CD14-positive monocyte (primary cell): Measurements from ENCODE around the gene CCDC77. TPM values are rescaled to one million over a fixed set of nuclear protein-coding genes. Genes with fewer than 3 reads are reported as not detected.
"Not testable (repeated sequence)": the region's sequence is repeated elsewhere in the genome, so short reads cannot be mapped to it uniquely, and the experiment has no call there.

ENCODE experiments used
- DNase-seq, 3 donors: peaks; one replicate each; pipeline ENCODE4 v3.0.0-alpha.2; 2011 to 2022
- H2AFZ ChIP-seq: 2 replicates; pipeline ENCODE4 v1.6.0; 2012; ENCODE audit warnings: mild to moderate bottlenecking, low read depth, low read length, inconsistent platforms; ENCODE audit not compliant: insufficient read depth, poor library complexity, severe bottlenecking
- H3K27ac ChIP-seq, 2 donors: 1 replicate in 1 of 2; 2 replicates in 1 of 2; pipeline ENCODE4 v1.5.1; 2012 to 2013; ENCODE audit warnings: low read length in 2 of 2, control low read depth in 1 of 2, inconsistent platforms in 1 of 2, low read depth in 1 of 2, mild to moderate bottlenecking in 1 of 2
- H3K27me3 ChIP-seq, 2 donors: one replicate each; pipeline versions ENCODE4 v1.6.0 to v1.6.1; 2011 to 2013; ENCODE audit warnings: low read length in 2 of 2; ENCODE audit not compliant: control insufficient read depth in 2 of 2, insufficient read depth in 2 of 2
- H3K36me3 ChIP-seq, 2 donors: replicated peaks in 1 of 2; 1 replicate in 1 of 2; 2 replicates in 1 of 2; pipeline versions ENCODE4 v1.5.1 to v1.6.1; 2012 to 2013; ENCODE audit warnings: low read length in 2 of 2, control low read depth in 1 of 2, inconsistent platforms in 1 of 2, mild to moderate bottlenecking in 1 of 2; ENCODE audit not compliant: insufficient read depth in 2 of 2, control insufficient read depth in 1 of 2
- H3K4me1 ChIP-seq, 2 donors: 1 replicate in 1 of 2; 2 replicates in 1 of 2; pipeline versions ENCODE4 v1.5.1 to v1.6.1; 2012 to 2013; ENCODE audit warnings: low read length in 2 of 2, control low read depth in 1 of 2, inconsistent platforms in 1 of 2, mild to moderate bottlenecking in 1 of 2, moderate library complexity in 1 of 2; ENCODE audit not compliant: insufficient read depth in 2 of 2, control insufficient read depth in 1 of 2
- H3K4me2 ChIP-seq: replicated peaks from 2 replicates; pipeline ENCODE3; 2012; ENCODE audit warnings: low read length, moderate library complexity, mild to moderate bottlenecking; ENCODE audit not compliant: poor library complexity, severe bottlenecking; ENCODE audit errors: extremely low read depth
- H3K4me3 ChIP-seq, 3 experiments: fragments of 200-600 bp in 1 of 3; sonication (generic) in 1 of 3; replicated peaks in 1 of 3; 1 replicate in 2 of 3; 2 replicates in 1 of 3; pipeline ENCODE4 v1.5.1; 2011 to 2013; ENCODE audit warnings: low read length in 3 of 3, mild to moderate bottlenecking in 3 of 3, control low read depth in 2 of 3, low read depth in 2 of 3, inconsistent platforms in 1 of 3, moderate library complexity in 1 of 3
- H3K79me2 ChIP-seq: 2 replicates; pipeline ENCODE4 v1.6.0; 2012; ENCODE audit warnings: mild to moderate bottlenecking, control low read depth, inconsistent platforms, low read length, moderate library complexity; ENCODE audit not compliant: insufficient read depth
- H3K9ac ChIP-seq: 2 replicates; pipeline ENCODE4 v1.6.0; 2017; ENCODE audit warnings: low read length, mild to moderate bottlenecking; ENCODE audit not compliant: insufficient read depth, poor library complexity, severe bottlenecking
- H3K9me3 ChIP-seq, 2 donors: replicated peaks in 1 of 2; 1 replicate in 1 of 2; 2 replicates in 1 of 2; pipeline versions ENCODE4 v1.5.1 to v1.6.1; 2012 to 2013; ENCODE audit warnings: low read length in 2 of 2, control low read depth in 1 of 2; ENCODE audit not compliant: control insufficient read depth in 1 of 2, insufficient read depth in 1 of 2
- H4K20me1 ChIP-seq: 2 replicates; pipeline ENCODE4 v1.6.0; 2012; ENCODE audit warnings: mild to moderate bottlenecking, low read length, control low read depth, moderate library complexity; ENCODE audit not compliant: insufficient read depth
- H3K27ac Mint-ChIP-seq, 7 donors: one replicate each; pipeline ENCODE4 v1.8.0; 2020; ENCODE audit warnings: mild to moderate bottlenecking in 7 of 7, mixed read lengths in 7 of 7, moderate library complexity in 6 of 7, inconsistent platforms in 2 of 7
- H3K27me3 Mint-ChIP-seq, 3 donors: one replicate each; pipeline ENCODE4 v1.8.0; 2021 to 2022; ENCODE audit warnings: low read depth in 3 of 3, mild to moderate bottlenecking in 3 of 3, mixed read lengths in 3 of 3, moderate library complexity in 3 of 3, inconsistent platforms in 1 of 3
- H3K36me3 Mint-ChIP-seq, 2 donors: one replicate each; pipeline ENCODE4 v1.8.0; 2020; ENCODE audit warnings: mixed read lengths in 2 of 2, inconsistent platforms in 1 of 2, mild to moderate bottlenecking in 1 of 2
- H3K4me1 Mint-ChIP-seq: one replicate; pipeline ENCODE4 v1.8.0; 2020; ENCODE audit warnings: mild to moderate bottlenecking, mixed read lengths
- H3K4me3 Mint-ChIP-seq, 2 donors: one replicate each; pipeline ENCODE4 v1.8.0; 2020; ENCODE audit warnings: mild to moderate bottlenecking in 2 of 2, mixed read lengths in 2 of 2, moderate library complexity in 1 of 2
- H3K9me3 Mint-ChIP-seq, 7 donors: one replicate each; pipeline ENCODE4 v1.8.0; 2020 to 2022; ENCODE audit warnings: mixed read lengths in 7 of 7, mild to moderate bottlenecking in 6 of 7, moderate library complexity in 6 of 7, inconsistent platforms in 2 of 7
- CTCF ChIP-seq: fragments of 200-600 bp; IDR thresholded peaks from one replicate; pipeline ENCODE4 v1.8.0; 2022; ENCODE audit warnings: antibody characterized with exemption, mild to moderate bottlenecking
- WGBS: methylation state at CpG from one replicate; pipeline ENCODE4 v1.1.5; 2013; ENCODE audit warnings: missing lambda C conversion rate; ENCODE audit not compliant: insufficient coverage; 5-methylcytosine and 5-hydroxymethylcytosine counted together
- intact Hi-C, 2 donors: fragments of 100-400 bp; cut with micrococcal nuclease; formaldehyde crosslinking; loops; one replicate each; pipeline versions ENCODE4 v1.15.0 to v1.15.1; 2023
- polyA plus RNA-seq, 3 donors: library from polyadenylated mRNA; depleted of rRNA in 1 of 3; unstranded in 2 of 3; stranded (reverse) in 1 of 3; fragments of 300-500 nt in 2 of 3; fragments of >200 nt in 1 of 3; fragmentation: Illumina TruSeq in 2 of 3; gene quantifications; 1 replicate in 2 of 3; 2 replicates in 1 of 3; pipeline ENCODE4 v1.2.3, GENCODE V29; 2012 to 2021

Gene CCDC77
- polyA plus RNA-seq, 3 donors: 4.1 to 7.7 (median 5.1) TPM

GRCh38 chr12:422526-422925, 21.1 kb downstream of the CCDC77 start:
- Mint-ChIP-seq H3K27me3 (no peaks in the 10 kb centered on the region), H3K4me3 (no peak overlapping the region), H3K36me3 (peaks cover 40 to 61% of the 10 kb centered on the region in 2 donors), H3K27ac (peak overlapping the region in 2 of 7 donors; percentile 8 to 11), H3K4me1 (no peaks in the 10 kb centered on the region), H3K9me3 (peaks cover 0 to 1% (median 0%) of the 10 kb centered on the region in 7 donors)
- DNase-seq: no peak
- H3K27ac ChIP-seq: no peak overlapping the region
- peaks cover 28 to 54% of the 10 kb centered on the region in 2 donors for H3K36me3 ChIP-seq
- intact Hi-C loops: no loop called here
- no peaks in the 10 kb centered on the region for H3K79me2 ChIP-seq
- H3K4me2 ChIP-seq: no peak overlapping the region
- no peak overlapping the region for H3K4me3 ChIP-seq
- H3K9ac ChIP-seq: no peak overlapping the region
- no peaks in the 10 kb centered on the region for H3K9me3 ChIP-seq
- no peaks in the 10 kb centered on the region for H3K27me3 ChIP-seq
- no peaks in the 10 kb centered on the region for H4K20me1 ChIP-seq
- no peak for TF ChIP-seq CTCF
- whole genome bisulfite sequencing: no CpG with 5 or more reads among the region's 3 CpGs
- H3K4me1 ChIP-seq: no peaks in the 10 kb centered on the region
- no peak overlapping the region for H2AFZ ChIP-seq

GRCh38 chr12:435737-436136, 34.3 kb downstream of the CCDC77 start:
- H3K4me1 ChIP-seq, H3K27me3 ChIP-seq, H2AFZ ChIP-seq, H3K27ac Mint-ChIP-seq, H4K20me1 ChIP-seq, H3K27me3 Mint-ChIP-seq, H3K4me1 Mint-ChIP-seq, H3K79me2 ChIP-seq, DNase-seq, H3K27ac ChIP-seq, H3K4me3 ChIP-seq, H3K4me3 Mint-ChIP-seq, intact Hi-C loops, H3K9me3 Mint-ChIP-seq, H3K4me2 ChIP-seq, H3K9me3 ChIP-seq, H3K9ac ChIP-seq: not testable (repeated sequence)
- H3K36me3 Mint-ChIP-seq: peaks cover 73 to 86% of the 10 kb centered on the region in 2 donors
- no CpG with 5 or more reads among the region's 2 CpGs for WGBS
- H3K36me3 ChIP-seq: peaks cover 57 to 95% of the 10 kb centered on the region in 2 donors
